Body of pancreas (tissue), 4 donors: ENCODE results near the gene PPIB.

ENCODE experiments used
- POLR2A ChIP-seq, 3 donors: fragments of 450-650 bp; IDR thresholded peaks; one replicate each; pipeline ENCODE4 v1.6.1; 2016; ENCODE audit warnings: antibody characterized with exemption in 3 of 3, mild to moderate bottlenecking in 2 of 3
- TF ChIP-seq, protein P1 (sequence below), 7 experiments: fragments of 450-650 bp in 4 of 7; fragments of 200-600 bp in 3 of 7; sonication (generic) in 3 of 7; IDR thresholded peaks; one replicate each; pipeline ENCODE4 v1.5.1; 2016 to 2019; ENCODE audit warnings: antibody characterized with exemption in 7 of 7

DNA sequence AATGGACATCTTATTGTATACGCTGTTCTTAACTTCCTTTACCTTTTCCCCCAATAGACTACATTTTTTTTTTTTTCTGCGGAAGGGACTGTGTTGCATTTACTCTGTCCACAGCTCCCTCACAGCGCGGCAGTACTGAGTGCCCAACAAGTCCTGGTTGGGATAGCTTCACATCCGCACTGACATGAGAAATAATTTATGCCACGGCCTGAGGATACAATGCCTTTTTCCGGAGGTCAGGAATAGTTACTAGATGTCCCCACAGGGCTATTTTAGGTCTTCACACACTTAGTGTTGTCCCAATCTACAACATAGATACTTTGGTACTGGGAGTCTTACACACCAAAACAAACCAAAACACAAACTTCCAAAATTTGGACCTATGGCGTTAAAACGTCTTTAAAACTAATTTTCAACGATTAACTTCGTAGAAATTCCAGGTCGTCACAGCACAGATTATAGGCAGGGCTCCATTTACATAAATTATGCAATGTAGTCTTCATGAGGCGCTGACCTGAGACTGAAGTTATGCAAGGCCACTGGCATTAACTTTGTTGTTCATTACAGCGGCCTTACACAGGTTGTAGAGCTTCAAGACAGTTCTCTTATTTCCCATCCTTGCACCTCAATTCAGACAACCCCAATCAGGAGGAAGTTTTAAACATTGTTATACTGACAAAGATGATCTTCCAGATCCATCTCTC is 989 bp upstream of the PPIB start:
- TF ChIP-seq, protein P1, sequence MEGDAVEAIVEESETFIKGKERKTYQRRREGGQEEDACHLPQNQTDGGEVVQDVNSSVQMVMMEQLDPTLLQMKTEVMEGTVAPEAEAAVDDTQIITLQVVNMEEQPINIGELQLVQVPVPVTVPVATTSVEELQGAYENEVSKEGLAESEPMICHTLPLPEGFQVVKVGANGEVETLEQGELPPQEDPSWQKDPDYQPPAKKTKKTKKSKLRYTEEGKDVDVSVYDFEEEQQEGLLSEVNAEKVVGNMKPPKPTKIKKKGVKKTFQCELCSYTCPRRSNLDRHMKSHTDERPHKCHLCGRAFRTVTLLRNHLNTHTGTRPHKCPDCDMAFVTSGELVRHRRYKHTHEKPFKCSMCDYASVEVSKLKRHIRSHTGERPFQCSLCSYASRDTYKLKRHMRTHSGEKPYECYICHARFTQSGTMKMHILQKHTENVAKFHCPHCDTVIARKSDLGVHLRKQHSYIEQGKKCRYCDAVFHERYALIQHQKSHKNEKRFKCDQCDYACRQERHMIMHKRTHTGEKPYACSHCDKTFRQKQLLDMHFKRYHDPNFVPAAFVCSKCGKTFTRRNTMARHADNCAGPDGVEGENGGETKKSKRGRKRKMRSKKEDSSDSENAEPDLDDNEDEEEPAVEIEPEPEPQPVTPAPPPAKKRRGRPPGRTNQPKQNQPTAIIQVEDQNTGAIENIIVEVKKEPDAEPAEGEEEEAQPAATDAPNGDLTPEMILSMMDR (IDR thresholded peaks at IDR 0.05) = no peak
- no peak for TF ChIP-seq POLR2A (IDR thresholded peaks at IDR 0.05)
